SU-DHL-6 (cell line): ENCODE results near the gene NAT16.

ENCODE experiments used
- H2AFZ ChIP-seq: fragments of 200-600 bp; sonication (generic); 2 replicates; pipeline ENCODE4 v1.6.1; 2014; ENCODE audit warnings: low read depth, mild to moderate bottlenecking, moderate library complexity, mixed read lengths, antibody characterized with exemption, low read length; ENCODE audit not compliant: severe bottlenecking
- H3F3A ChIP-seq: fragments of 200-600 bp; shearing (Covaris generic); 2 replicates; pipeline ENCODE4 v1.6.0; 2016; ENCODE audit warnings: antibody characterized with exemption, mild to moderate bottlenecking; ENCODE audit not compliant: insufficient read depth
- H3K27ac ChIP-seq: fragments of 200-600 bp; sonication (generic); 2 replicates; pipeline ENCODE4 v1.5.1; 2016; ENCODE audit warnings: low read depth, mild to moderate bottlenecking, low read length, moderate library complexity, mixed read lengths
- H3K27me3 ChIP-seq: fragments of 200-600 bp; sonication (generic), shearing (Covaris generic); 2 replicates; pipeline ENCODE4 v1.6.0; 2014; ENCODE audit warnings: mild to moderate bottlenecking, low read length
- H3K36me3 ChIP-seq: fragments of 200-600 bp; sonication (generic); 2 replicates; pipeline ENCODE4 v1.6.1; 2014; ENCODE audit warnings: mild to moderate bottlenecking, low read length, mixed read lengths
- H3K4me2 ChIP-seq: fragments of 300-600, 200-600 bp; shearing (Covaris generic), sonication (generic); 2 replicates; pipeline ENCODE4 v1.6.0; 2014; ENCODE audit warnings: low read length, low read depth, mild to moderate bottlenecking; ENCODE audit not compliant: poor library complexity, severe bottlenecking
- H3K4me3 ChIP-seq: fragments of 200-600 bp; sonication (generic); 2 replicates; pipeline ENCODE4 v1.5.1; 2014; ENCODE audit warnings: antibody characterized with exemption, low read length, mild to moderate bottlenecking, mixed read lengths; ENCODE audit not compliant: insufficient read depth, poor library complexity, severe bottlenecking
- H3K79me2 ChIP-seq: fragments of 200-600 bp; sonication (generic); 2 replicates; pipeline ENCODE4 v1.6.1; 2014; ENCODE audit warnings: mild to moderate bottlenecking, low read length, moderate library complexity; ENCODE audit not compliant: insufficient read depth
- H3K9ac ChIP-seq: fragments of 200-600 bp; sonication (generic); 2 replicates; pipeline ENCODE4 v1.7.0; 2014; ENCODE audit warnings: mild to moderate bottlenecking, low read length
- H3K9me2 ChIP-seq: fragments of 200-600 bp; sonication (generic); replicated peaks from 2 replicates; pipeline ENCODE4 v1.6.1; 2014; ENCODE audit warnings: low read length; ENCODE audit not compliant: insufficient read depth
- H3K9me3 ChIP-seq: fragments of 200-600 bp; sonication (generic); 2 replicates; pipeline ENCODE4 v1.6.1; 2014; ENCODE audit warnings: low read length, mixed read lengths; ENCODE audit not compliant: insufficient read depth
- H4K20me1 ChIP-seq: fragments of 200-600 bp; sonication (generic); 2 replicates; pipeline ENCODE4 v1.6.1; 2014; ENCODE audit warnings: low read depth, mild to moderate bottlenecking, antibody characterized with exemption, low read length, moderate library complexity, mixed read lengths
- EZH2phosphoT487 ChIP-seq: fragments of 200-600 bp; sonication (generic), shearing (Covaris generic); conservative IDR thresholded peaks from 2 replicates; pipeline ENCODE4 v1.6.1; 2018; ENCODE audit warnings: mild to moderate bottlenecking, antibody characterized with exemption, low read length, moderate library complexity, mixed read lengths
- TF ChIP-seq, protein P1 (sequence below): fragments of 200-600 bp; sonication (generic); IDR thresholded peaks from one replicate; pipeline ENCODE4 v1.5.1; 2017; ENCODE audit warnings: antibody characterized with exemption, mild to moderate bottlenecking, low read length, moderate library complexity; ENCODE audit not compliant: insufficient read depth, poor library complexity, severe bottlenecking

NAT16 gene

DNA sequence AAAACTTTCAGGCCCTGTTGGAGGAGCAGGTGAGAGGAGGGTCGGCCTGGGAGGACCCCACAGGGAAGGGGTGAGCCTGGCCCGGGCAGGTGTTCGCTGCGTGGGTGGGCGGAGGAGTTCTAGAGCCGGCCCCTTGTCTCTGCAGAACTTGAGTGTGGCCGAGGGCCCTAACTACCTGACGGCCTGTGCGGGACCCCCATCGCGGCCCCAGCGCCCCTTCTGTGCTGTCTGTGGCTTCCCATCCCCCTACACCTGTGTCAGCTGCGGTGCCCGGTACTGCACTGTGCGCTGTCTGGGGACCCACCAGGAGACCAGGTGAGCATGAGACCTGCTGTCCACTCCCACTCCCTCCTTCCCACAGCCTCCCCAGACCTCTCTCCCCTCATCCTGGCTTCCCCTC is 43.4 kb upstream of the NAT16 start:
- H3K4me3 ChIP-seq = no peak overlapping the region
- H3F3A ChIP-seq = no peaks in the 10 kb centered on the region
- H3K36me3 ChIP-seq = no peaks in the 10 kb centered on the region
- no peak overlapping the region for H3K9ac ChIP-seq
- TF ChIP-seq, protein P1, sequence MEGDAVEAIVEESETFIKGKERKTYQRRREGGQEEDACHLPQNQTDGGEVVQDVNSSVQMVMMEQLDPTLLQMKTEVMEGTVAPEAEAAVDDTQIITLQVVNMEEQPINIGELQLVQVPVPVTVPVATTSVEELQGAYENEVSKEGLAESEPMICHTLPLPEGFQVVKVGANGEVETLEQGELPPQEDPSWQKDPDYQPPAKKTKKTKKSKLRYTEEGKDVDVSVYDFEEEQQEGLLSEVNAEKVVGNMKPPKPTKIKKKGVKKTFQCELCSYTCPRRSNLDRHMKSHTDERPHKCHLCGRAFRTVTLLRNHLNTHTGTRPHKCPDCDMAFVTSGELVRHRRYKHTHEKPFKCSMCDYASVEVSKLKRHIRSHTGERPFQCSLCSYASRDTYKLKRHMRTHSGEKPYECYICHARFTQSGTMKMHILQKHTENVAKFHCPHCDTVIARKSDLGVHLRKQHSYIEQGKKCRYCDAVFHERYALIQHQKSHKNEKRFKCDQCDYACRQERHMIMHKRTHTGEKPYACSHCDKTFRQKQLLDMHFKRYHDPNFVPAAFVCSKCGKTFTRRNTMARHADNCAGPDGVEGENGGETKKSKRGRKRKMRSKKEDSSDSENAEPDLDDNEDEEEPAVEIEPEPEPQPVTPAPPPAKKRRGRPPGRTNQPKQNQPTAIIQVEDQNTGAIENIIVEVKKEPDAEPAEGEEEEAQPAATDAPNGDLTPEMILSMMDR = no peak
- TF ChIP-seq EZH2phosphoT487 = no peak
- H3K27ac ChIP-seq = no peak overlapping the region
- H4K20me1 ChIP-seq = no peaks in the 10 kb centered on the region
- no peak overlapping the region for H2AFZ ChIP-seq
- H3K27me3 ChIP-seq = no peaks in the 10 kb centered on the region
- no peak overlapping the region for H3K4me2 ChIP-seq
- H3K79me2 ChIP-seq = peaks cover 7% of the 10 kb centered on the region
- no peaks in the 10 kb centered on the region for H3K9me2 ChIP-seq
- H3K9me3 ChIP-seq = no peaks in the 10 kb centered on the region

DNA sequence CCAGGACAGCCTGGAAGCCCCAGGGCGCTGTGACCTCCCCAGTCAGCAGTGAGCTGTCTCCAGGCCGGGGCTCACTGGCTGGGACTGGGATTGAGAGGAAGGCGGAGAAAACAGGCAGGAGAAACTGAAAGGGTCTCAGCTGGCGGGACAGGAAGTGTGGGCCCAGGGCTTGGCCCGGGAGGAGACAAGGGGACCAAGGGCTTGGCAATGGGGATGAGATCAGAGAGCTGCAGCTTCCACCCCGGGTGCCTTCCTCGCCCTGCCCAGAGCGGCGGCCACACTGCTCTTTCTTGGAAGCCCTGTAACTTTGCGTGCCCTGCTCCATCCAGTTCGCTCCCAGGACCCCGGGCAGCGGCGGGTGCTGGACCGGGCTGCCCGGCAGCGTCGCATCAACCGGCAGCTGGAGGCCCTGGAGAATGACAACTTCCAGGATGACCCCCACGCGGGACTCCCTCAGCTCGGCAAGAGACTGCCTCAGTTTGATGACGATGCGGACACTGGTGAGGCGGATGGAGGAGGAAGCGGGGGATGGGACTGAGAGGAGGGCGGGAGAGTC is 42.3 kb upstream of the NAT16 start:
- Histone ChIP-seq H3K4me2 (no peak overlapping the region), H4K20me1 (no peaks in the 10 kb centered on the region), H3K9me3 (no peaks in the 10 kb centered on the region), H3F3A (no peaks in the 10 kb centered on the region), H3K9me2 (no peaks in the 10 kb centered on the region), H3K4me3 (no peak overlapping the region), H3K27me3 (no peaks in the 10 kb centered on the region), H3K36me3 (no peaks in the 10 kb centered on the region), H3K27ac (no peak overlapping the region), H2AFZ (no peak overlapping the region), H3K9ac (no peak overlapping the region), H3K79me2 (peaks cover 9% of the 10 kb centered on the region)
- TF ChIP-seq, protein P1 = no peak
- TF ChIP-seq EZH2phosphoT487 = no peak

GRCh38 chr7:101220295-101220694 is 40.2 kb upstream of the NAT16 start:
- Histone ChIP-seq H3K27ac (no peak overlapping the region), H3K9me2 (no peaks in the 10 kb centered on the region), H2AFZ (no peak overlapping the region), H3K9me3 (no peaks in the 10 kb centered on the region), H3K4me2 (no peak overlapping the region), H3K4me3 (no peak overlapping the region), H3F3A (no peaks in the 10 kb centered on the region), H3K36me3 (no peaks in the 10 kb centered on the region), H4K20me1 (no peaks in the 10 kb centered on the region), H3K9ac (no peak overlapping the region), H3K27me3 (no peaks in the 10 kb centered on the region), H3K79me2 (peaks cover 9% of the 10 kb centered on the region)
- TF ChIP-seq, protein P1 = no peak
- TF ChIP-seq EZH2phosphoT487 = no peak
